DND-41 (cell line): ENCODE data around the gene CCDC43.
"Not testable (repeated sequence)": the region's sequence is repeated elsewhere in the genome, so short reads cannot be mapped to it uniquely, and the experiment has no call there.

Experiments used
- CTCF ChIP-seq: IDR thresholded peaks from 2 replicates; pipeline ENCODE4 v1.5.1; 2012; ENCODE audit warnings: borderline replicate concordance, low read length, moderate library complexity, mild to moderate bottlenecking; ENCODE audit not compliant: poor library complexity, severe bottlenecking; ENCODE audit errors: extremely low read depth
- EZH2 ChIP-seq: IDR thresholded peaks from 3 replicates; pipeline ENCODE4 v1.6.1; 2012; ENCODE audit warnings: borderline replicate concordance, low read depth, mild to moderate bottlenecking, moderate library complexity, low read length, inconsistent platforms; ENCODE audit not compliant: severe bottlenecking

GRCh38 chr17:44683303-44683702, 6.3 kb downstream of the CCDC43 start:
- not testable (repeated sequence) for TF ChIP-seq CTCF, EZH2
